ENCODE measurements around the gene ACOX1. TPM values are rescaled to one million over a fixed set of nuclear protein-coding genes. Genes with fewer than 3 reads are reported as not detected.

ACOX1 gene
- total and polyA plus RNA-seq, 9 donors, result 10.6 to 53.0 (median 39.4) TPM

DNA sequence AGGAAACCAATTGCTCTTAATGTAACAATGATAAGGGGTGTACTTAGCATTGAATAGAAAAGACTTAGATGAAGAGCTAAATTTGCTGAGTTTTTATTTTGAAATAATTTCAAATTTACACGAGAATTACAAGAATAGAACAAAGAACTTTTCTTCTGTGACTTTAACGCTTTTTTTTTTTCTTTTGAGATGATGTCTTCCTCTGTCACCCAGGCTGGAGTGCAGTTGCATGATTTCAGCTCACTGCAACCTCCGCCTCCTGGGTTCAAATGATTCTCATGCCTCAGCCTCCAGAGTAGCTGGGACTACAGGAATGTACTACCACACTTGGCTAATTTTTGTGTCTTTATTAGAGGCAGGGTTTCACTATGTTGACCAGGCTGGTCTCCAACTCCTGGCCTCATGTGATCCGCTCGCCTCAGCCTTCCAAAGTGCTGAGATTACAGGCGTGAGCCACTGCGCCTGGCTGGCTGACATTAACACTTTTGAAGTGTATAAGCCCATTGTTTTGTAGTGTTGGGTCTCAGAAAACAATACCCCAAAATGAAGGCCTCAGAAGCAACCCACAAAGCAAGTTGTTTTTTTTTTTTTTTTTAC, 2.2 kb upstream of the ACOX1 start:
- 72 to 86% (median 79%) methylated on average over 7 of the region's 7 CpGs for WGBS, 3 donors
- peak overlapping the region in 1 of 2 donors; percentile 24 for H3K27ac ChIP-seq
- peak in 1 of 5 donors; percentile 28 for DNase-seq
- TF ChIP-seq POLR2A (IDR thresholded peaks at IDR 0.05), result no peak
- TF ChIP-seq, protein P1, sequence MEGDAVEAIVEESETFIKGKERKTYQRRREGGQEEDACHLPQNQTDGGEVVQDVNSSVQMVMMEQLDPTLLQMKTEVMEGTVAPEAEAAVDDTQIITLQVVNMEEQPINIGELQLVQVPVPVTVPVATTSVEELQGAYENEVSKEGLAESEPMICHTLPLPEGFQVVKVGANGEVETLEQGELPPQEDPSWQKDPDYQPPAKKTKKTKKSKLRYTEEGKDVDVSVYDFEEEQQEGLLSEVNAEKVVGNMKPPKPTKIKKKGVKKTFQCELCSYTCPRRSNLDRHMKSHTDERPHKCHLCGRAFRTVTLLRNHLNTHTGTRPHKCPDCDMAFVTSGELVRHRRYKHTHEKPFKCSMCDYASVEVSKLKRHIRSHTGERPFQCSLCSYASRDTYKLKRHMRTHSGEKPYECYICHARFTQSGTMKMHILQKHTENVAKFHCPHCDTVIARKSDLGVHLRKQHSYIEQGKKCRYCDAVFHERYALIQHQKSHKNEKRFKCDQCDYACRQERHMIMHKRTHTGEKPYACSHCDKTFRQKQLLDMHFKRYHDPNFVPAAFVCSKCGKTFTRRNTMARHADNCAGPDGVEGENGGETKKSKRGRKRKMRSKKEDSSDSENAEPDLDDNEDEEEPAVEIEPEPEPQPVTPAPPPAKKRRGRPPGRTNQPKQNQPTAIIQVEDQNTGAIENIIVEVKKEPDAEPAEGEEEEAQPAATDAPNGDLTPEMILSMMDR (IDR thresholded peaks at IDR 0.05), result no peak
- no peak for TF ChIP-seq EP300 (IDR thresholded peaks at IDR 0.05)
- H3K4me1 ChIP-seq (ENCODE audit: insufficient read depth), result no peaks in the 10 kb centered on the region
- no peak overlapping the region for H3K4me3 ChIP-seq
- H3K27me3 ChIP-seq, result no peaks in the 10 kb centered on the region
- H3K36me3 ChIP-seq, result no peaks in the 10 kb centered on the region
- intact Hi-C loops (cut with DNase I), result no loop called here
- no peaks in the 10 kb centered on the region for H3K9me3 ChIP-seq

DNA sequence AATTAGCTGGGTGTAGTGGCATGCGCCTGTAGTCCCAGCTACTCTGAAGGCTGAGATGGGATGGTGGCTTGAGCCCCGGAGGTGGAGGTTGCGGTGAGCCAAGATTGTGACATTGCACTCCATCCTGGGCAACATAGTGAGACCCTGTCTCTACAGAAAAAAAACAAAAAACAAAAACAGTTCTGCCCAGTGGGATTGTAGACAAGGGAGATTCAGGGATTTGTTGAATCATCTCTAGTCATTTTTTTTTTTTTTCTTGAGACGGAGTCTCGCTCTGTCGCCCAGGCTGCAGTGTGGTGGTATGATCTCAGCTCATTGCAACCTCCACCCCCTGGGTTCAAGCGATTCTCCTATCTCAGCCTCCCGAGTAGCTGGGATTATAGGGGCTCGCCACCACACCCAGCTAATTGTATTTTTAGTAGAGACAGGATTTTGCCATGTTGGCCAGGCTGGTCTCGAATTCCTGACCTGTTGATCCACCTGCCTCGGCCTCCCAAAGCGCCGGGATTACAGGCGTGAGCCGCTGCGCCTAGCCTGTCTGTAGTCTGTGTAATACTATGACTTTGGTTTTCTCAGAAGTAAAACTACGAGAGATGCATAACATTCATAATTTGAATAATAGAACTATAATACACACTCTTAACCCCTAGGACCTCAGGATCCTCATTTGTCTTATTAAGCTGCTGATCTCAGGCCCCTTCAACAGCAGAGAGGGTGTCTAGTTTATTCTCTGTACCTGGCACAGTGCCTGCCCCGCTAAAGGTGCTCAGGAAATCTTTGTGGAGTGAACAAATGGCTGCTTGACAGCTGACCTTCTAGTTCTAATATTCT, 1.4 kb upstream of the ACOX1 start:
- WGBS, 3 donors, result 83 to 86% (median 83%) methylated on average over 18 of the region's 18 CpGs
- TF ChIP-seq, protein P1 (IDR thresholded peaks at IDR 0.05), result no peak
- TF ChIP-seq EP300 (IDR thresholded peaks at IDR 0.05) (no peak), POLR2A (IDR thresholded peaks at IDR 0.05) (no peak)
- Histone ChIP-seq H3K27ac (peak overlapping the region; percentile 93 to 98), H3K9me3 (no peaks in the 10 kb centered on the region), H3K27me3 (no peaks in the 10 kb centered on the region), H3K4me3 (peak overlapping the region; percentile 74), H3K36me3 (no peaks in the 10 kb centered on the region), H3K4me1 (ENCODE audit: insufficient read depth) (peaks cover 1% of the 10 kb centered on the region)
- peak in 1 of 5 donors; percentile 33 for DNase-seq
- intact Hi-C loops (cut with DNase I), result no loop called here

DNA sequence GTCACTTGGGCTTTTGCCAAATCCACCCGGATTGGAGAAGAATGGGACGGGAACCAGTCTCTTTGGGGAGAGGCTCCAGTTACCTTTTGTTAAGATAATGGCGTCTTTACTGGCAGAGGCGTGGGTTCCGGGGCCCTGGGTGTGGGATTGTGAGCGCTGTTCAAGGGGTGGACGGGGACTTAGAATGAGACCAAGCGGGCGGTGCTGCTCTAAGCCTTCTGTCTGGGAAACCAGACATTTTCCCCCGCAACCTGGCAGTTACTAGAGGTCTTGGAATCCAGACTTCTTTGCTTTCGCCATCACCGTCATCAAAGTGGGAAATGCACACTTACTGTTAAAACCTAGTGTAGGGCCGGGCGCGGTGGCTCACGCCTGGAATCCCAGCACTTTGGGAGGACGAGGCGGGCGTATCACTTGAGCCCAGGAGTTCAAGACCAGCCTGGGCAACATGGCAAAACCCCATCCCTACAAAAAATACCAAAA, 780 bp upstream of the ACOX1 start:
- no peak for DNase-seq
- H3K36me3 ChIP-seq, result no peaks in the 10 kb centered on the region
- peaks cover 1% of the 10 kb centered on the region for H3K4me1 ChIP-seq (ENCODE audit: insufficient read depth)
- WGBS, 3 donors, result 4 to 7% (median 7%) methylated on average over 19 of the region's 19 CpGs
- H3K27ac ChIP-seq, result peak overlapping the region; percentile 93 to 98
- TF ChIP-seq, protein P1 (IDR thresholded peaks at IDR 0.05), result no peak
- TF ChIP-seq POLR2A (IDR thresholded peaks at IDR 0.05) (no peak), EP300 (IDR thresholded peaks at IDR 0.05) (no peak)
- H3K27me3 ChIP-seq, result no peaks in the 10 kb centered on the region
- H3K4me3 ChIP-seq, result peak overlapping the region; percentile 74
- intact Hi-C loops (cut with DNase I), result loop anchor here in 2 of 4 donors (2.0 to 5.0 kb wide), 2 partner anchors 37 to 75 kb away; partner anchors contain the start of genes FBF1 (in 1 of the 2) and MRPL38 (in 1 of the 2)
- H3K9me3 ChIP-seq, result no peaks in the 10 kb centered on the region

DNA sequence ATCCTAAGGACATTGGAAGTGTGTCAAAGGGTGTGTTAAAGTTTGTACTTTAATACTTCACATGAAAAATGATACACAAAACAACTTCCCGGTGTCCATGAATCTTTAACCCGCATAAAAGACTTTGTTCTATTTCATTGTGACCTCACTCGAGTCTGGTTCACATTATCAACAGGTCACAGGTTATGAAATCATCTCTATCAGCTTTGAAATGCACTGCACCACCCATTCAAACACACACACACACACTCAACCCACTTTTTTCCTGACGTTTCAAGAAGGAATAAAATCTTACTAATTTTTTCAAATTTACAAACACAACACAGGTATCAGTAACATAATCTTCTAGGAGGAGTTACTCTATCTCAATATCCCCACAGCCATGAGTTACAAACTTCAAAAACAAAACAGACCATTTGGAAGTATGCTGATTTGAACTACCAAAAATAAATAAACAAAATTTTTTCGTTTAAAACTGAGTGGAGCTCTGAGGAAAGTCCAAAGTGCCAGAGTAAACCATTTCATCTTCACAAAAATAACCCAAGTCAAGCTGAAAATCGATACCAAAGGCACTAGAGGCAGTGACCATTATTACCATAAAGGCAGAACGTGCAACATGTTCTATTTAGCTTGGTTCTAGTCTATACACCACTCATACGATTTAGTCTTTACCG, 2.7 kb downstream of the ACOX1 start:
- no peak for DNase-seq
- WGBS, 3 donors, result 26 to 38% (median 32%) methylated on average over 9 of the region's 9 CpGs
- H3K27me3 ChIP-seq, result no peaks in the 10 kb centered on the region
- no peak overlapping the region for H3K27ac ChIP-seq
- no peaks in the 10 kb centered on the region for H3K36me3 ChIP-seq
- intact Hi-C loops (cut with DNase I), result loop anchor here in 1 of 4 donors (5.0 kb wide), 1 partner anchor 34 kb away; the partner anchor contains the start of gene FBF1
- no peaks in the 10 kb centered on the region for H3K9me3 ChIP-seq
- no peak overlapping the region for H3K4me3 ChIP-seq
- TF ChIP-seq POLR2A (IDR thresholded peaks at IDR 0.05) (no peak), EP300 (IDR thresholded peaks at IDR 0.05) (no peak)
- TF ChIP-seq, protein P1 (IDR thresholded peaks at IDR 0.05), result no peak
- H3K4me1 ChIP-seq (ENCODE audit: insufficient read depth), result peaks cover 1% of the 10 kb centered on the region
